Left forelimb (tissue), 1 donor: ENCODE results near the gene PIK3R3.

Experiments used
- DNase-seq: peaks from one replicate; pipeline ENCODE4 v3.0.0-alpha.2; 2018; ENCODE audit warnings: low spot score

Gene PIK3R3

GRCh38 chr1:46157916-46158311 is 25.5 kb upstream of the PIK3R3 start:
- no peak for DNase-seq

DNA sequence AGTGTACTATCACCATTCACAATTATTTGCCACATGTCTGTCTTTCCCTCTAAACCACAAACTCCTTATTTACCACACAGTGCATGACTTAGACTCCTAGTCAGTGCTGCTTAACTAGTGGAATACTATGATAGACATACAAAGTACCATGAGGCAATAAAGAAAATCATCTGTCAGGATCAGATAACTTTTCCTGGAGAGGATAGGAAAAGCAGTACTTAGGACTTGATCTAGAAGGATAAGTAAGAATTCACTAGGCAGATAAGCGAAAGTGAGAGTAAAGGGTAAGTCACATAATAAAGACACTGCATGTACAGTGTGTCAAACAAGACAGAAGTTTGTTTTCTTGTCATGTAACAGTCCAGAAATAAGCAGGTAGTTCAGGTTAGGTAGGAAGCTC is 21.3 kb upstream of the PIK3R3 start:
- no peak for DNase-seq

GRCh38 chr1:46153228-46153627 is 20.8 kb upstream of the PIK3R3 start:
- DNase-seq: no peak

GRCh38 chr1:46152016-46152415 is 19.6 kb upstream of the PIK3R3 start:
- DNase-seq: no peak

DNA sequence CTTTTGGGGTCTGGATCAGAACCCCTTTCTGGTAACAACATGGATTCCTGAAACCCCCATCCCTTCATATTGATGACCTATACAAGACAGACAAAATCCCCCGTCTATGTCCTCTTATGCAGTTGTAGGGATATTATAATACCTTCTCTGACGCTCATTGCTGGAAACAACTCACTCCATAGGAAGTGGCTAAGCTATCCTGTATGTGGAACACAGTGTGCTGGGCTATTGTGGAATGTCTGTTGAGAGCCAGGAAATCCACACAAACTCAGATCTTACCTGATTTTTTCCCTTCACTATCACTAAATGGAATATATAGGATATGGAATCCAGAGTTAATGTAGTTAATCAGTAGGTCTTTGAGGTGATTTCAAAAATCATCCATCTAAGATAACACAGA is 17.7 kb upstream of the PIK3R3 start:
- no peak for DNase-seq

GRCh38 chr1:46148318-46148717 is 15.9 kb upstream of the PIK3R3 start:
- no peak for DNase-seq

DNA sequence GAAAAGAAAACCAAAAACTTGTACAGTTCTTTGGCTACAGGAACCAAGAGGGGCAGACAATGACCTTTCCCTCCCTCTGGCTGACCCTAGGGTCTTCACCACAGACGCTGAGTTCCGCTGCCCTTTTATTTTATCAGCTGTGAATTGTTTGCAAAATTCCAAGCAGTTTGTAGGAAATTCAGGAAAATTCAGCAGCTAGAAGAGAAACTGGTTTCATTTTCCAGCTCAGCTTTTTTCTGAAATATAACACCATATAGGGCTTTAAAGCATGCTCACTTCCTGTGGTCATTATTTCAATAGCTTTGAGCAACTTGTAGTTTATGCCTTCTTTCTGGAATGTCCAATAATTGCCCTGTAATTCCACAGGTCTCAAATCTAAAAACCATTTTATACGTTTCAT is 5.5 kb upstream of the PIK3R3 start:
- DNase-seq: no peak

DNA sequence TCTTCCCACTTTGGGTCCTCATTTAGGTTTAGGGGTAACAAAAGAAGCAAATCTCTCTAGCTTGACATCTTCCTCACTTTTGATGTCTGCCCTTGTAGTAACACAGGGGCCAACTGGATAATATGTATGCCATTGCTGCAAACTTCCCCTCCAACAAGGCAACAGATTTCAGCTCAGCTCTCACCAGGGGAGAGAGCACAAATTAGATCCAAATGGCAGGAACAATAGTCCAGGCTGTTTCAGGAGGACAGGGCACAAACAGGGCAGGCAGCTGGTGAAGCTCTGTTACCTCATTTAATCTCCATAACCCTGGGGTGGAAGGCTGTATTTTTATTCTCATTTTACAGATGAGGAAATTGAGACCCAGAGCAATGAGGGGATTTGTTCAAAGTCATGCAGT is 4.3 kb upstream of the PIK3R3 start:
- DNase-seq: no peak

DNA sequence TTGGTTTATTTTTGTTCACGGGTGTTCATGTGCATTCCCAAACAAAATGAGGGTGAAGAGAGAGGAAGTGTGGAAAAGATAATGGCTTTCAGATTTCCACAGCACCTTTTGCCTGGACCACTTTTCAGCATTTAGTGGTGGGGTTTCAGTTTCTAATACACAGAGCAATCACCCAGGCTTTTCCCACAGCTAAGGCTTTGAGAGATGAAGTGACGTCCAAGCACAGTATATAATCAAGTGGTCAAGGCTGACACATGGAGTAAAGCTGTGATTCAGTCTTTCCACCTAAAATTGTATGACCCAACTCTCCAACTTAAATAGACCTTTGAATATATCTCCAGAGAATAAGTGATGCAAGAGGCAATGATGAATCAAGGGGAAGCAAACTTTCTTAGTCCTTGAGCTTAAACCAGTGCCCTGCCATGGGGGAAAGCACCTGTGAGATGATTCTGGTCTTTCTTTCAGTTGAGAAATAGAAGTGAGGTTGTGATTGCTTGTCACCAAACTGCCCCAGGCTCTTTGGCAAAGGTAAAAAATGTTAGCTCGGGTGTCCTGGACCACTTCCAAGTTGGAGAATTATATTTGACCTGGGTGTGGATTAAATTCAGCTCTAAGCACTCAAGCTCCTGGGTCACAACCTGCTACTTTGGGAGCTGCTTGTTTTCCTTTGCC is 2.4 kb upstream of the PIK3R3 start:
- no peak for DNase-seq

DNA sequence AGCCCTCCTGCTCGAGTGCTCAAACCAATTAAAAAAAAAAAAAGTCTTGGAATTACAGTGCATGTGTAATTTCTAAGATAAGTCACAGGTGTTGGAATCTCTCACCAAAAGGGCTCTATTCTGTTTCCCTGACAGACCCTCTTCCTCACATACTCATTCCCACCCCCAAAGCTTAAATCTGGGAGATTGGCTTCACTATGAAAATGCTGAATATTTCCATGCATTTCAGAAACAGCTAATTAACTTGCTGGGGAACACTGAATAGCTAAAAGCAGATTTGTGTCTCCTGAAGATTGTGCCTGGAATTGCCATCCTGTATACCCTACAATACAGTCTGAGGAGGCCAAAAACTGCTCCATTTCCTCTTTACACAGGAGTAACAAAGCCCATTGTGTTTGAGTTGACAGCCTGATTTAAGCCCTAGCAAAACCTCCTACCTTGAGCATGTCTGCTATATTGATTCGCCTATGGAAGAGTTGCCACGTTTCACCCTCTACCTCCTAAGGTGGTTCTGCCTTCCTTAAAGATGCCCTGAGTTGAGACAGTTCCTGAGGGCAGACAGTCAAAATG is 1.4 kb upstream of the PIK3R3 start:
- DNase-seq: no peak

DNA sequence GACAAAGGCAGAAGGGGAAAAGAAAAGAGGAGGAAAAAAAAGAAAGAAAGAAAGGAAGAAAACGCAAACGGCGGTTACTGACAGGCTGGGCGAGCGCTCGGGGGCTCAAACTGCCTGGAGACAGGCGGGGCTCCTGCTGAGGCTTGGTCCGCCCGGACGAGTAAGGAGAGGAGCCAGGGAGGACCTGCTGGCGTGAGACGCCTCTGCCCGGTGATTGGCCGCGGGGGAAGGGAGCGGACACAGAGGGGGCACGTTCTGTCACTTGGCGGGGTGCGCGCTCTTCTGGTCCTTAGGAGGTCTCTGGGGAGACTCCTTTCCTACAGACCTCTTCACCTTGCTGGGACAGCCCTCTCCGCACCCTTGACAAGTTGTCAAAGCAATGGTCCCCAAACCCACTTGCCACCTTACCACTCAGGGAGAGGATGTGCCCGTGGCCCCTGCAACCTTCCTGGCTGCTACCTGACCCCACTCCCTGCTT is 791 bp upstream of the PIK3R3 start:
- no peak for DNase-seq

DNA sequence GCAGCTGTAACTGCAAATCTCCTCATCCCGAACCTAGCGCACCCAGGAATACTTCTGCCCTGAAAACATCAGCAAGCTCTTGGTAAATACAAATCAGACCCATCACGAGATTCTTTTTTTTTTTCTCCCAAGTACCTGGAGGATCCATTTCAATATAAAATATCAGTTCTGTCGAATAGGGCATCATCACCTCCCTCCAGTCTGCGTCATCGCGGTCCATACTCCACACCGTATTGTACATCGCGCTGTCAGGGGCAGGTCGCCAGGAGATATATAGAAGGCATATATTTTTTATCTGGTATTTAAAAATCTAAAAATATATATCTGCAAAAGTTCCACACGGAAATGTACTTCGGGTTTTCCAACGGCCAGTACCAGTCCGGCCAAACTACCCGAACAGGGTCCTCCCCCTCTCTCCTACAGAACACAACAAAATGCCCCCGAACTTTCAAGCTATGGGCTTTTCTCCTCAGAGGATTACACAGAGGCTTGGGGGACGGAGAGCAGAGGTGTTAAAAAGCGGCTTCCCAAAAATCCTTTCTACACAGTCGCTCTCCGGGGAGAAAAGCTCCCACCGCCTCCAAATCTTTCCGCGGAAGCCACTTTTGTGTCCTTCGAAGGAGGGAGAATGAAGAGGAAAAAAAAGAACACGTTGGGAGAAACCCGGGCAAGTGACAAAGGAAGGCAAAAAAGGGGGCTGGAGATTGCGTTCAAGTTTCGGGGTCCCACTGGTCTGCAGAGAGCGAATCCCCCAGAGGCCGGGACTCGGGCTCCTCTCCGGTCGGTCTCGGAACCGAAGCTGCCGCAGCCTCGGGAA is 509 bp downstream of the PIK3R3 start:
- DNase-seq: peak; percentile 65

DNA sequence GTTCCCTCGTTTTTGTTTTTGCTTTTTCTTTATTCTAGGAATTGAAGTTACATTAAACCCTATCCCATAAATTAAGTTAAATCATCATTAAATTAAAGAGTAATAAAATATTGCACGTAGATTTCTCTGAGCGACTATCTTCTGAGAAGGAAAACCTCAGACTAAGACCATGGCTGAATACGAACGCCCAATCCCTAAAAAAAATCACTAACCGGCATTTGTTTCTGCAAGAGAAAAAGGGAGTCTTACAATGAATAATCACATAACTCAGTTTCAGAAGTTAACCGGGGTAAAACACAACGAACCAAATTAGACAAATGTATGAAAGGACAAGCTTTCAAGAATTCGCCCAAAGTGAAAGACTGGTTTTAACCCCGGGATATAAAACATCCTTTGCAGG is 1.3 kb downstream of the PIK3R3 start:
- no peak for DNase-seq

DNA sequence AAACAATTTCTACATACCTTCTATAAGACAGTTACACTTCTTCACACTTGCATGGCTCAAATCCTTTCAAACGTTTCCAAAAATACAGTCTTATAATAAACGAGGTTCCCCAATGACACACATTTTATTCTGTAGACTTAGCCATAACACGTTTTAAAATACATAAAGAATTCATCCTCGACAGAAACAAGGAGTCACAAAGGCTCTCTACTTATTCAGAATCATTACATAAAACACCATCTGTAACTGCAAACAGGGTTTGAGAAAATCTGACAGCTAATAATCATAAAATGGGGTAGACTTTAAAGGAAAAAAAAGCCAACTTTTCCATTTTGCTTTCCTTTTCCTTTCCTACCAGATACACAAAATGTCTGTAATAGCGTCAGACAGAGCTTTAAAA is 1.8 kb downstream of the PIK3R3 start:
- no peak for DNase-seq

DNA sequence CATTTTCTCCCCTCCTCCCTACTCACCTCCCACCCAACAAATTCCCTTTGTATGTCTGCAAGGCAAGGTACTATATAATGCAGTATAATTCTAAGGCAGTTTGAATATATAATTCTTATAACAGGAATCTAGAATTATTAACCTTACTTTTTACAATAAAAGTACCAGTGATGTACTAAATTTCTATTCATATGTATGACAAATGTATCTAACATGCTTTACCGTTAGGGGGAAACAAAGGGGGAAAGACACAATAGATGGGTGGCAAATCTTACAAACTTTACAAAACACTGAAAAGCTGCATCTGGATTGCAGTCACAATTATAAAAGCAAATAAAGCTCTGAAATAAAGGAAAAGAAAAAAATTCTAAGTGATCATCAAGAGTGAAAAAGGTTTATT is 2.3 kb downstream of the PIK3R3 start:
- no peak for DNase-seq

- no peak for DNase-seq
These were observed 4.1 kb downstream of the PIK3R3 start for GRCh38 chr1:46128344-46128743.

- DNase-seq: no peak
These were observed 13.6 kb downstream of the PIK3R3 start for GRCh38 chr1:46118856-46119255.

DNA sequence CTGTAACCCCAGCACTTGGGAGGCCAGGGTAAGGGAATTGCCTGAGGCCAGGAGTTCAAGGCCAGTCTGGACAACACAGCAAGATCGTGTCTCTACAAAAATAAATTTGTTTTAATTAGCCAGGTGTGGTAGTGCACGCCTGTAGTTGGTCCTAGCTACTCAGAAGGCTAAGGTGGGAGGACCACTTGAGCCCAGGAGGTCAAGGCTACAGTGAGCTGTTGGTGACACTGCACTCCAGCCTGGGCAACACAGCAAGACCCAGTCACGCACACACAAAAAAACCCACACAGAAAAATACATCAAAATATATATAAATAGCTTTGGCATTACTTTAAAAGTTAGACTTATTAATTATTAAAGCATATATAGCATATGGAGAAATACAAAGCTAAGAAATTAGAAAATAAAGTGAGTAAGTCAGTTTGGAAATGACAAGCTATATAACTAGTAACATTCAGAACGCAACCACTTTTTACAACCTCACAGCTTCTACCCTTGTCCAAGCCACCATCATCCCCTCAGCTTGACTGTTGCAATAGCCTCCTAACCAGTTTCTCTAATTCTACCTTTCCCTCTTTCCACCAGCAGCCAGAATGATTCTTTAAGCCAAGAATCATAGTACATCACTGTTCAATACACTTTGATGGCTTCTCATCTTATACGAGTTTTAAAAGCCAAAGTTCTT is 14.5 kb downstream of the PIK3R3 start:
- DNase-seq: no peak

DNA sequence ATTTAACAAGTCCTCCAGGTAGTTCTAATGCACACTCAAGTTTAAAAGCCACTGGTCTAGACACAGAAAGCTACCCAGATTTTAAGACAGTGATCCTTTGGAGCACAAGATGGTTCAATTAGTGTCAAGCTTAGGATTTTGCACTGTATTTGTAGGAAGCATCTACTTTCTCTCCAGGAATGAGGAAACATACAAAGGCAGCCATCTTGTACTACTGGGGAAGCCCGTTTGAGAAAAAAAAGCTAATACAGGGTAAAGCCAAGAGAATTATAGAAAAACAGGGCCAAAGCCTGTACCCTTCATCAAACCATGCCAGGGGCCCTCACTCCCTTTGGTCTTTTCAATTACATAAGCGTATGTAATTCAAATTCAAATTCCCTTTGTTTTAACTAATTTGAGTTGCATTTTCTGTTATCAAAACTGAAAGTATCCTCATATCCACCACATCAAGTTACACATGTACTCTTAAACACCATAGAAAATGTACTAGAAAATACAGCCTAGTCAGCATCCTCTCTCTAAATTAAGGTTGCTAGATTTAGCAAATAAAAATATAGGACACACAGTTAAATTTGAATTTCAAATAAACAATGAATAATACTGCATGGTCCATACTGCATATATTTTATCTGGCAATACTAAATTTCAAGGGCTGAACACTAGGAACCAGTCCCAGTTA is 17.4 kb downstream of the PIK3R3 start:
- DNase-seq: no peak

DNA sequence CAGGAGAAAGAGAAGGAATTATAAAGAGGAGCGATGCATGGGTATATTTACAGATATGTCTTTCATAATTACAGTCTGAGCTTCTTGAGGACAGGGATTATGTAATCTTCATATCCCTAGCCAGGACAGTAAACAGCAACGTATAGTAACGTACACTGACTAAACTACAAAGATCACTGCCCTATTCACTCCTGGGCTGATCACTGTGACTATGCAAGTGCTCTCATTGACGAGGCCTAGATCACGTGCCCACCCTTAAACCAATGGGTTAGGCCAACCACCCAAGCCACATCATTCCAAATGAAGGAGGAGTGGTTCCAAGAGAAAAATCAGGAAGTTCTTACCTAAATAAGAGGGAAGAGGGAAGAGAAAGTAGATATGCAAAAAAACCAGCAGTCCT is 18.5 kb downstream of the PIK3R3 start:
- no peak for DNase-seq

DNA sequence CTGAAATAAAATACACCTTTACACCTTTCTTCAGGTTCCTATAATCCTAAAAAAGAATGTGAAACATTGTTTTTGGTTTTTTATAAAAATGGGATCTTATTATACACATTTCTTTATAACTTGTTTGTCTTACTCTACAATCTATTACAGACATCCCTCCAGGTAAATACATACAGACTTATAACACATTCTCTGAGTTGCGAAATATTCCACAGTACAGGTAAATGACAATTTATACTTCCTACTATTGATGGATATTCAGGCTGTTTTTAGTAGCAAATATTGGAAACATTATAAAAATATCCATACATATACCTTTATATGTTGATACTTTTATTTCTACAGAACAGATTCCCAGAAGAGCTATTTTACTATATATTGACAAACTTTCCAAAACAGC is 20.3 kb downstream of the PIK3R3 start:
- no peak for DNase-seq

DNA sequence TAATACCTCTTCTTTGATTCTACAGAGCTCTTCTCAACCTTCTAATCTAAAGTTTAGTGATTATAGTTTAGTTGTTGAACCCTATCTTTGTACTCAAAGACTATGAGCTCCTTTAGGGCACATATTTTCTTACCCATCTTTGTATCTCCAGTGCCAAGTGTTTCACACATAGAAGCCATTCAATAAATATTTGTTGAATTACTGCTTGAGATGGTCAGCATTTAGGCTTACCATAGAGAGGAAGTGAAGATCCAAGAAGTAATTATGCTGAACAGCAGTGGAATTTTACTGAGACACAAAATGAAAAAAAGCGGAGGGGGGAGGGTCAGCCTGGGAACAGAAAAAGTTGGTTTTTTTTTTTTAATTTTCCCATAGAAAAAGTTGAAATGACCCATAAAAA is 21.9 kb downstream of the PIK3R3 start:
- no peak for DNase-seq
